Cardiac muscle cell (in vitro differentiated cells and primary cell): ENCODE measurements around the gene TMTC2. TPM values are rescaled to one million over a fixed set of nuclear protein-coding genes. Genes with fewer than 3 reads are reported as not detected.

Experiments used
- DNase-seq, 2 donors: peaks; one replicate each; pipeline versions ENCODE4 v3.0.0 to v3.0.0-alpha.2; 2010 to 2017; ENCODE audit warnings: low read depth in 1 of 2, low spot score in 1 of 2
- H3K27ac ChIP-seq: fragments of 200-600 bp; sonication (generic); 2 replicates; pipeline ENCODE4 v1.5.1; 2016
- H3K27me3 ChIP-seq: fragments of 200-600 bp; sonication (generic); 2 replicates; pipeline ENCODE4 v1.6.0; 2016; ENCODE audit warnings: control low read depth
- H3K36me3 ChIP-seq: fragments of 200-600 bp; sonication (generic); 2 replicates; pipeline ENCODE4 v1.5.1; 2016; ENCODE audit warnings: control low read depth
- H3K4me1 ChIP-seq: fragments of 200-600 bp; sonication (generic); 2 replicates; pipeline ENCODE4 v1.8.1; 2017; ENCODE audit warnings: low read depth, mild to moderate bottlenecking, mixed run types
- H3K4me3 ChIP-seq: fragments of 200-600 bp; sonication (generic); 2 replicates; pipeline ENCODE4 v1.5.1; 2016; ENCODE audit warnings: mild to moderate bottlenecking
- H3K9me3 ChIP-seq: fragments of 200-600 bp; sonication (generic); 2 replicates; pipeline ENCODE4 v1.5.1; 2017; ENCODE audit warnings: low read depth, mild to moderate bottlenecking, control low read depth
- polyA plus RNA-seq: library from polyadenylated mRNA; unstranded; fragments of >200 nt; fragmentation: Nextera tagmentation; extraction: Ambion mirVana; gene quantifications from 2 replicates; pipeline ENCODE4 v1.2.1, GENCODE V29; 2016
- total RNA-seq: library from RNA; depleted of rRNA; stranded (reverse); fragments of >200 nt; gene quantifications from 2 replicates; pipeline ENCODE4 v1.2.3, GENCODE V29; 2016
- TF ChIP-seq, protein P1 (sequence below): IDR thresholded peaks from 2 replicates; pipeline ENCODE4 v1.5.1; 2012; ENCODE audit warnings: low read depth, mild to moderate bottlenecking, low read length

Gene TMTC2
- total and polyA plus RNA-seq, 2 experiments from 2014 or later, result 0.89 to 10.8 TPM

DNA sequence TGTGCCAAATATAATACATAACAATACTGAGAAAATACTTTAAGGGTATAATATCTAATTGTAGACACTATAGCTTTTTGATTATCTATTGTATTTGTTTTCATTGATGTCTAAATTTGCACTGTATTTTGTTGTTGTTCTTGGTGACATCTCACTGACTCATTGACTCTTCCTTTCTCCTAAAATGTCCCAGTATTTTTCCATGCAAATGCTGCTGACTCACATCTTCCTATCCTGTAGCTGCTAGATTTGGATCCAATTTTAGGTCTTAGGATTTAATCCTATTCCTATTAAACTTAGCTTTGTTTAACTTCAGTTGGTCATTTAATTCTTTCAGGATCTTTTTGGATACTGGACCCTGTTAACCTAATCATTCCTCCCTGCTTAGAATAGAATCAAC is 148.5 kb downstream of the TMTC2 start:
- no peaks in the 10 kb centered on the region for H3K27me3 ChIP-seq
- TF ChIP-seq, protein P1, sequence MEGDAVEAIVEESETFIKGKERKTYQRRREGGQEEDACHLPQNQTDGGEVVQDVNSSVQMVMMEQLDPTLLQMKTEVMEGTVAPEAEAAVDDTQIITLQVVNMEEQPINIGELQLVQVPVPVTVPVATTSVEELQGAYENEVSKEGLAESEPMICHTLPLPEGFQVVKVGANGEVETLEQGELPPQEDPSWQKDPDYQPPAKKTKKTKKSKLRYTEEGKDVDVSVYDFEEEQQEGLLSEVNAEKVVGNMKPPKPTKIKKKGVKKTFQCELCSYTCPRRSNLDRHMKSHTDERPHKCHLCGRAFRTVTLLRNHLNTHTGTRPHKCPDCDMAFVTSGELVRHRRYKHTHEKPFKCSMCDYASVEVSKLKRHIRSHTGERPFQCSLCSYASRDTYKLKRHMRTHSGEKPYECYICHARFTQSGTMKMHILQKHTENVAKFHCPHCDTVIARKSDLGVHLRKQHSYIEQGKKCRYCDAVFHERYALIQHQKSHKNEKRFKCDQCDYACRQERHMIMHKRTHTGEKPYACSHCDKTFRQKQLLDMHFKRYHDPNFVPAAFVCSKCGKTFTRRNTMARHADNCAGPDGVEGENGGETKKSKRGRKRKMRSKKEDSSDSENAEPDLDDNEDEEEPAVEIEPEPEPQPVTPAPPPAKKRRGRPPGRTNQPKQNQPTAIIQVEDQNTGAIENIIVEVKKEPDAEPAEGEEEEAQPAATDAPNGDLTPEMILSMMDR, result no peak
- H3K4me1 ChIP-seq, result peaks cover 13% of the 10 kb centered on the region
- no peaks in the 10 kb centered on the region for H3K9me3 ChIP-seq
- H3K27ac ChIP-seq, result no peak overlapping the region
- no peak overlapping the region for H3K4me3 ChIP-seq
- no peaks in the 10 kb centered on the region for H3K36me3 ChIP-seq
- peak in 1 of 2 donors; percentile 54 for DNase-seq

DNA sequence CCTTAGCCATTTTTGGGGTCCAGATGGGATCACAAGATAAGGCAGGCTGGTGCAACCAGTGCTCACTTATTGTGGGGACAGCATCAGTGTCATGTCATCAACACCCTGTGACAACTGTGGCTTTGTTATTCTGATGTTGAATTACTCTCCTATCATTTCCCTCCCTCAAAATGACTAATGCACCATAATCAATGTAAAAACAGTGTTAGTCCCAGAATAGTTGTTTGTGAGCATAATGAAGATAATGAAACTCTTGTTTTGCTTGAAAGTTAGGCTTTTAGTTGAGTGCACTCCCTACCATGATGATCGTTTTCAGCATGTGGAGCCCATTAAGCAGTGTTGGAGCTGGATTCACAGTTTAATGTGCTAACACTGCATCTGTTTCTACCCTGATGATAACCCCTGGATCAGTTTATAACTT is 151.4 kb downstream of the TMTC2 start:
- H3K4me1 ChIP-seq, result peaks cover 13% of the 10 kb centered on the region
- no peaks in the 10 kb centered on the region for H3K27me3 ChIP-seq
- no peaks in the 10 kb centered on the region for H3K9me3 ChIP-seq
- TF ChIP-seq, protein P1, result no peak
- no peak overlapping the region for H3K4me3 ChIP-seq
- H3K36me3 ChIP-seq, result no peaks in the 10 kb centered on the region
- H3K27ac ChIP-seq, result peak overlapping the region; percentile 23
- DNase-seq, result peak in 1 of 2 donors; percentile 6

DNA sequence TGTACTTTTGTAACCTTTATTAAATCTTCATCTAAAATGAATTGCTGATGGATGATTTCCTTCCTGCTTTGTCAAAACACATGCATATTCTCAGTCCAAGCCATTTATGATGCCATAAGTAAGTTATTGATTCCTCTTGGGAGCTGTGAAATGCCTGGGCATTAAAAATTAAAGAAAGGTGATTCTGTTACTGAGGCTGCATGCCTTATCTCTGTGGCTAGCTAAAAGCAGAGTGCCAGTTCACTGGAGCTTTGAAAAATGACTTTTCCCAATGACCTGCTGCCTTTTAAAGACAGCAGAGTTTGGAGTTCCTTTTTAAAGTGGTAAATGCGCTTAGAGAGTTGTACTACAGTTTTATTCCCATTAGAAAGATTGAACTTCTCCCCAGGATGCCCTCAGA is 152.1 kb downstream of the TMTC2 start:
- H3K9me3 ChIP-seq, result no peaks in the 10 kb centered on the region
- H3K27me3 ChIP-seq, result no peaks in the 10 kb centered on the region
- TF ChIP-seq, protein P1, result no peak
- peaks cover 13% of the 10 kb centered on the region for H3K4me1 ChIP-seq
- H3K36me3 ChIP-seq, result no peaks in the 10 kb centered on the region
- H3K27ac ChIP-seq, result peak overlapping the region; percentile 53
- no peak overlapping the region for H3K4me3 ChIP-seq
- peak in 1 of 2 donors; percentile 25 for DNase-seq

DNA sequence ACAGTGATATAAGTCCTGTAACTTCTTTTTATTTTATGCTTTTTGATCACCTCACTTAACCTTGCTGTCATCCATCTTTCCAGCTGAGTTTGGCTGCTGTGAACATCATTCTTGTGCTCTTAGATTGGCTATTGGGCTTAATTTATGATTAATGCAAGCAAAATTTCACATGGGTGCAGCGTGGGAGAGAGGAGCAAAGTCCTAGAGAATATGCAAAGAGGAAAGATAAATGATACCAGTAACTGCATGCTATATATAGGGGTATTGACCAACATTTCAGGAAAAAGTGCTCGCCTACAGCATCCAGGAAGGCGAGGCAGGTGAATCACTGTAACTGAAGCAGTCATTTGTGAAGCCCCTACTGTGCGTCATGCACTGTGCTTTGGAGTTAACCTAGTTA is 153.1 kb downstream of the TMTC2 start:
- no peak for DNase-seq
- no peaks in the 10 kb centered on the region for H3K27me3 ChIP-seq
- TF ChIP-seq, protein P1, result no peak
- H3K4me3 ChIP-seq, result no peak overlapping the region
- no peaks in the 10 kb centered on the region for H3K36me3 ChIP-seq
- H3K9me3 ChIP-seq, result no peaks in the 10 kb centered on the region
- no peak overlapping the region for H3K27ac ChIP-seq
- peaks cover 13% of the 10 kb centered on the region for H3K4me1 ChIP-seq

DNA sequence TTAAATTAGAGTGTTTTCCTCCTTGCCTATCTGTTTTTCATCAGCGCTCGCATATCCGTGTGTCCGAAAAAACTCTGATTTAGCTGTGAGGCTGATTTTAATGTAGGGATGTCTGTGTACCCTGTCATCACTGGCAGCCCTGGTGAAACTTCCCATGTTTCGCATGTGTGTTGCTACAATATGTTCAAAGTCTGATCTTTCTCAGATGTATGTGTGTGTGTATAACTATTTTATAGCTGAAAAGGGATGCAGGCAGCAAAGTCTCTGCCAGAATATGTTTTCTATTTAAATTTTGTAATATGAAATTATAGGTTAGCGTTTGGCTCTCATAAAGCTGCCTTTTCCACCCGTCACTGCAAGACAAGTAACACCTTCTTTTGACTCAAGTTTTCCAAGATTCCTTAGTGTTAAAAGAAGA is 154.8 kb downstream of the TMTC2 start:
- no peak for DNase-seq
- H3K4me3 ChIP-seq, result no peak overlapping the region

More for the DNA sequence above, 154.8 kb downstream of the TMTC2 start:
- TF ChIP-seq, protein P1, result no peak
- Histone ChIP-seq H3K27ac (no peak overlapping the region), H3K27me3 (no peaks in the 10 kb centered on the region), H3K9me3 (no peaks in the 10 kb centered on the region), H3K36me3 (no peaks in the 10 kb centered on the region), H3K4me1 (peaks cover 13% of the 10 kb centered on the region)
